Activated CD8-positive, alpha-beta memory T cell treated with anti-CD3 and anti-CD28 coated beads, Interleukin-2, amount 50 U/mL, for 48 hours (primary cell): ENCODE measurements around the gene ANKRD55.
A peak's percentile ranks its signal among the peaks of the same experiment; 100 is the strongest.
"Not testable (repeated sequence)": the region's sequence is repeated elsewhere in the genome, so short reads cannot be mapped to it uniquely, and the experiment has no call there.

ENCODE experiments used
- DNase-seq: peaks from one replicate; pipeline ENCODE4 v3.0.0-alpha.2; 2020

ANKRD55 gene

DNA sequence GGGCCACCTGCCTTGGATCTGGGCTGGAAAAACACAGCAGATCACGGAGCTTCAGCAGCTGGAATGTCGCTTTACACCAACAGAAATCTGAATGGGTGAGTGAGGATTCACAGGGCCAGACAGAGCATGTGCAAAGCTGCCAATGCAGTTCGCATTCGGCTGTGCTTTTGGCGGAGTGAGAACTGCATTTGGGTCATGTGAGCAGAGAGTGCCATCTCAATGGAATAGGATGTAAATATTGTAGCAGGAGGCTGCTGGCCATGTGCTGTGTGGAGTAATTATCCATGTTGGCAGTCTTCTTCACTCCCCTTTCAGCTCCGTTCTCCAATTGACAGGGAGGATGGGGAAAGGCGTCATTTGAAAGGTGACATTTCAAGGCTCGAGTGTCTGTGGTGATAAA lies at the start of gene ANKRD55:
ANKRD55 (minus strand) TSS at position 101 of the 400 bp plus-strand sequence. CDS start 417 bp downstream, outside the sequence.
- DNase-seq = no peak

DNA sequence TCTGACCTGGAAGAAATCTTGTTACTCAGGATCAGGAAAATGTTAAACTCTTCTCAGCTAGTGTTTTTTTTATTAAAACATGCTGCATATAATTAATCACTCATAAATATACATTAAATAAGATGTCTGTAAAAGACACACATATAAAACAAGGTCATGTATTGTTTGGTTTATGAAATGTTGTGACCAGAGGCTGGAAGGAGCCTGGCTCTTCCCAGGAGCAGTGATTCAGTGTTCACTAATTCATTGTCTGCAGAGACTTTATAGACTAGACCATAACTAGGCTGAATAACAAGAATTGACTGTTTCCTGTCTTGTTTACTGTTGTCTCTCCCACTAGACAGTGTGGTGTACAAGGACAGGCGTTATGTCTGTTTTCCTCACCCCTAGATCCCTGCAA lies 49.1 kb upstream of the ANKRD55 start:
- no peak for DNase-seq

- DNase-seq = no peak
These were observed 48.5 kb upstream of the ANKRD55 start for GRCh38 chr5:56281489-56282165.

- DNase-seq = no peak
These were observed 46.8 kb upstream of the ANKRD55 start for GRCh38 chr5:56279979-56280378.

- no peak for DNase-seq
These were observed 46.2 kb upstream of the ANKRD55 start for GRCh38 chr5:56279291-56279690.

DNA sequence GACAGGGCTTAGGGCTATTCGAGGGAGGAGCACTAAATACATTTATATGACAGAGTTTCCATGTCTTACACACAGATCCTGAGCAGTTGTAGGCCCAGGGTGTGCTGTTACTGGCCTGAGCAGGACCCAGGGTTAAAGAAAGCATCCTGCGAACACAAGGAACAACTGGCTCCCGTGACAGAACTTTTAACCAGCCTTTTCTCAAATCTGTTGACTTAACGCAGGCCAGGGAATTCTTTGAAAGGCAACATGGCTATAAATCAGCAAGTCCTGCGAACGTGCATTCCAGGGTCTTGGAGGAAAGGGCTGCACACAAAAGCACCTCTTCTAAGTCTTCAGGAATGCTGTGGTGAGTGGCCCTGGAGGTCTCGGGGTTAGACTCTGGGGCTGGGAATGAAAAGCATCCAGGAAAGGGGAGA lies 45.2 kb upstream of the ANKRD55 start:
- no peak for DNase-seq

DNA sequence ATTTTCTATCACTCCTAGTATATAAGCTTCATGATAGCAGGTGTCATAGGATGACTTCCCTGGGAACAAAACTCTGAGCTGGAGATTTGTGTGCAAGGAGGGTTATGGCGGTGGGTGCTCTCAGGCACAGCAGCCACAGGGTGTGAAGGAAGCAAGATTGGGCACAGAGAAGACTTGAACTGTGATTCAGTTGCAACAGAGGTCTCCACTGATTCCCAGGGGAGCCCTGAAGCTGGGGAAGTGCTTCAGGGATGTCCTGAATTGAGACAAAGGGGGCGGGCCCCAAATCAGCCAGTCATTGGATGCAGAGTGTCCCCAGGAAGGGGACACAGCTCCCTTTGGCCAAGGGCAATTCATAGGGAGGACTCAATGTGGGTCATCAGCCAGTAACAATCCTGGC lies 44.4 kb upstream of the ANKRD55 start:
- no peak for DNase-seq

DNA sequence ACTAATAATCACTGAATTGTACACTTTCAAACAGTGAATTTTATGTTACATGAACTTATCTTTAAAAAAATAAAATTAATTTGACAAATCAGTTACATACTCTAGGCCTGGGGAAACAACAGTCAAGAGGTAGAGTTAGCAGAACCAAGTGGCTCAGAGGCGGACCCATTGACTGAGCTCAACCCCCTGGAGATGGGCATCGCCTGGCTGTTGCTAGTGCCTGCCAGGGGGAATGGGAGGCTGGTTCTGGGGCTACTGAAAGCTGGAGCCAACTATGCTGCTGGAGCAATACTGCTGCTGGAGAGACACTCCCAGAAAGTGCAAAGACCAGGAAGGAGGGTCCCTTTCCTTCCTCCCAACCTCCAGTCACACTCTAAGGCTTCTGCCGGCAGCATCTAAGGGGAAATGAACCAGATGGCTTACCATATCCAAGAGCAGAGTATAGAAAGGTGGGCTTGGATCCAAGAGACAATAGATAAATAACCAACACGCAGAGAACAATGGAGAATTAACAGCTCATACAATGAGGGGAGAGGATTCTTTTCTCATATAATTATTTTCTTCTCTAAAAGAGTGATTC lies 40.3 kb upstream of the ANKRD55 start:
- DNase-seq = no peak

- no peak for DNase-seq
These were observed 39.6 kb upstream of the ANKRD55 start for GRCh38 chr5:56272765-56273164.

GRCh38 chr5:56270568-56271392 lies 37.6 kb upstream of the ANKRD55 start:
- peak; percentile 85 for DNase-seq

DNA sequence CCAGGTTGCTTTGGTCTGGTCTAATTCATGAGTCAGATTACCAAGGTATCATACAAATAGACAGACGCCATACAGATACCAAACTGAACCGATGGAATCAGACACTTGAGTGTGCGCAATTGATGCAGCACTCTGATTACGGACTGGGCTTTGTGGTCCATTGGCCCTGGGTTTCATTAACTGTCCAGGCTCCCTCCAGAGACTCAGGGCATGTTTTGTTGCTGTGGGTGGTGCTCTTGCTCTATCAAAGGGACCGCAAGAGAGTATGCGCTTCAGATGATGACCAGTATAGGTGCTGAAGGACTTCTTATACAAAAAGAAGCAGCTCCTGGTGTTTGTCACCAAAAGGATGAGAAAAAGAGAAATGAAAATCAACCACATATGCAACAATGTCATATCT lies 36.9 kb upstream of the ANKRD55 start:
- DNase-seq = no peak

GRCh38 chr5:56269216-56269927 lies 36.2 kb upstream of the ANKRD55 start:
- DNase-seq = no peak

- DNase-seq = not testable (repeated sequence)
These were observed 35.6 kb upstream of the ANKRD55 start for GRCh38 chr5:56268707-56269106.

DNA sequence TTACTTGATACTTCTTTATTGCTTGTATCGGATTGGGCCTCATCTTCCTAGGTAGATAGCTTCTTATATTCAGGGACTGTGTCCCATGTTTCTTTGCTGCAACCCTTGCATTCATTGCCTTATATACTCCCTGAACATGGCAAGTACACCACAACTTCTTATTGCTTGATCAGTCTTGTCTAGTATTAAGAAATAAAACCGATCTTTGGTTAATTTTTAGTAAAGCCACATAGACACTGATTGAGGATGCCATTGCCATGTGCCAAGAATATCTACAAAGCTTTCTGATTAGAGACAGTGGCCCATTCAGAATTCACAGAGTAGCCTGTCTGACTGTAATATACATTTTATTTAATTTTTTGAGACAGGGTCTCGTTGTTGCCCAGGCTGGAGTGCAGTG lies 34.7 kb upstream of the ANKRD55 start:
- DNase-seq = no peak

DNA sequence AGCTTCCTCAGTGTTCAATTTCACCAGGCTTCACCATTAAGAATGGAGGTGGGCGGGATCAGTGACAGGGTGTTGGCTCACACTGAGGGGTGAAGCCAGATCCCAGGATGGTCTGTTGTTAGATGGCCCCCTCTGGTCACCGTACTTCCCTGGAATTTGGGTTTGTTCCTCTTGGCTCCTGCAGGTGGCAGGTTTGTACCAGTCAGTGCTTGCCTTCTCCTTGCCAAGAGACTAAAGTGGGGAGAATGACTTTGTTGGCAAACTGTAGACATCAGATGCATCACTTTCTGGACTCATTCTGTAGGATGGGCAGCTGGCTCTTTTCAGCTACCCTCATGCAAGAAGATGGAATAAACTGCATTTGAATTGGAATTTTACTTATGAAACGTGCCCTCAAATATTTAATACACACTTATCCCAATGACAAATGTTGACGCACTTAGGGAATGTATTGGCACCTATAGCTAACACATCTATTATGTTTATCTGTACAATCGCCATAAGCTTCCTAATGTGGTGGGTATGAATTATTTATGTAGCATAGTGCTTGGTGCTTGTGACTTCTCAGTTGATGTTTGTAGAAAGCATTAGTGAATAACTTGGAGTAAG lies 31.4 kb upstream of the ANKRD55 start:
- no peak for DNase-seq

DNA sequence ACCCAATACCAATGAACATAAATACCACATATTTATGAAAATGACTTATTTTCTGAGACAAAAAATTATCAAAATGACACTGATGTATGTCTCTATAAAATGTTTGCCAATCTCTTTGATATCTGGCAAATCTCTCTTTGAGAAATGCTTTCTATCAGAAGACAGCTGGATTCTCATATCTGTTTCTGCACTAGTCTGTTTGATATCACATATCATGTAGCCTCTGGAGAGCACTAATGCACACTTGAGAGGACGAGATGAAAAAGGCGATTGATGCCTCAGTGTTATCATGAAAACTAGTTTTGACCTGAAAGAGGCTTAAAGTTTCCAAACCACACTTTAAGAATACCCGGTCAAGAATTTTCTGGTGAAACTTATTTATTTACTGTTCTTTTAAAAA lies 29.1 kb upstream of the ANKRD55 start:
- no peak for DNase-seq

DNA sequence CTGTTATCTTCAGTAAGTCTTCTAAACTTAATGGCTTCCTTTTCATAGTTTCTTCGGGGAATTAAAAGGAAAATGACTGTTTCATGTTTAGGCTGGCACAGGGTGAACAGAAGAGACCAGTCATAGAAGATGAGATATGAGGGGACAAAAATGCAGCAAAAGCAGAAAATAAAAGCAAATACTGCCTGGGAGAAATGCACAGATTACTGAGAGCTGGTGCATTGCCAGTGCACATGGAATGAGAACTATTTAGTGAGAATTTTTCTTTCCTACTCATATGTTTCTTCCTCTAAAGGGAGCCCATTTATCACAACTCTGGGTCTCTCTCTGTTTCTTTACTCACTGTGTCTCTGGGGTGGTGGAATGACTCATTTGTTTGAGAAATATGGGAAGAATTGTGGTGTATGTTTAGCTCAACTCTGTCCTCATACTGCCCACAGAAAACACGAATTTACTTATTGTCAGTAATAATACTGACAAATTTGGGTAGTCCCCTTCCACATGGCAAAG lies 25.9 kb upstream of the ANKRD55 start:
- DNase-seq = no peak

- DNase-seq = not testable (repeated sequence)
These were observed 24.8 kb upstream of the ANKRD55 start for GRCh38 chr5:56257763-56258529.

DNA sequence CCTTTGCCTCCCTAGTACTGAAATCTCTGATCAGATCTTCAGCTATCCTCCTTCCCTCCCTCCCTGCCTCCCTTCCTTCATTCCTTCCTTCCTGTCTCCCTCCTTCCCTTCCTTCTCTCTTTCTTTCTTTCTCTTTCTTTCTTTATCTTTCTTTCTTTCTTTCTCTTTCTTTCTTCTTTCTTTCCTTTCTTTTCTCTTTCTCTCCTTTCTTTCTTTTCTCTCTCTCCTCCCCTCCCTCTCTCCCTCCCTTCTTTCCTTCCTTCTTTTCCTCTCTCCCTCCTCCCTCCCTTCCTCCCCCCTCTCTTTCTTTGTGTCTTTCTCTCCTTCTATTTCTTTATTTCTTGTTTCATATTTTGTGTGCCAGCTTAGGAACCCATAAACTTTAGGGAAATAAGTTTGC lies 23.9 kb upstream of the ANKRD55 start:
- no peak for DNase-seq

DNA sequence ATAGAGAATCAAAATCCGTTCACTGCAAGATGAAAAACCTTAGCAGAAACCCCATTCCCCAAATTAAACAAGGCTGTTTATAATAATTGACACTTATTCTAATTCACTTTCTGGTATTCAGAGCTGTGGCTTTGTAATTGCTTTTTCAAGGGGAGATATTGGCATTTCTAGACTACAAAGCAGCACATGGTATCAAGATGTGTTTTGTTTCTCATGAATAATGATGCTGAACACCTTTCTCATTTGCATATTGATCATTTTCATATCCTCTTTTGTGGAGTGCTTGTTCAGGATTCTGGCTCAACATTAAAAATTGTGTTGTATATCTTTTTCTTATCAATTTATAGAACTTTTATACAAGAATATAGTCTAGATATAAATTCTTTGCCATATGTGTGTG lies 22.4 kb upstream of the ANKRD55 start:
- DNase-seq = no peak

GRCh38 chr5:56253924-56254323 lies 20.8 kb upstream of the ANKRD55 start:
- no peak for DNase-seq

DNA sequence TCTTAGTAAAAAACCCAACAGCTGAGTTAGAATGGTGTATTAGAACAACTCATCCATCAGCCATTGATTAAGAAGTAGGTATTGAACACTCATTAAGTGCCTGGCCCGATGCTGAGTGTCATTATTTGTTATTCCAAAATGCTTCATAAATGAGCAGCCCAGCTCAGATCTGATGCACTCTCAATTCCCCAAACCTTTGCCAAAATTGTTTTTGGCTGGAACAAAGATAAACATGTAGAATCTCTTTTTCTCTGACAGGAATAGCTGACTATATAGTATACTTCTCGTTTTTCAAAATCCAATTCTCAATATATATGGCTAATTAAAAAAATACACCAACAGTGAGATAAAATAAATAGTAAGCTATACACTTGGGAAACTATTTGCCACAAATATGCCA lies 20.0 kb upstream of the ANKRD55 start:
- DNase-seq = no peak
